GM18511 (cell line): ENCODE data around the gene RER1.

Experiments
- ATAC-seq: cut with Tn5 transposase; IDR thresholded peaks from one replicate; pipeline ENCODE4 v1.9.1; 2021; ENCODE audit warnings: mild to moderate bottlenecking, moderate library complexity; ENCODE audit not compliant: unreplicated experiment

RER1 gene

GRCh38 chr1:2388004-2388913, 3.4 kb upstream of the RER1 start:
- ATAC-seq, result no peak

- ATAC-seq, result no peak
Observed at GRCh38 chr1:2389644-2390043, 2.0 kb upstream of the RER1 start.

DNA sequence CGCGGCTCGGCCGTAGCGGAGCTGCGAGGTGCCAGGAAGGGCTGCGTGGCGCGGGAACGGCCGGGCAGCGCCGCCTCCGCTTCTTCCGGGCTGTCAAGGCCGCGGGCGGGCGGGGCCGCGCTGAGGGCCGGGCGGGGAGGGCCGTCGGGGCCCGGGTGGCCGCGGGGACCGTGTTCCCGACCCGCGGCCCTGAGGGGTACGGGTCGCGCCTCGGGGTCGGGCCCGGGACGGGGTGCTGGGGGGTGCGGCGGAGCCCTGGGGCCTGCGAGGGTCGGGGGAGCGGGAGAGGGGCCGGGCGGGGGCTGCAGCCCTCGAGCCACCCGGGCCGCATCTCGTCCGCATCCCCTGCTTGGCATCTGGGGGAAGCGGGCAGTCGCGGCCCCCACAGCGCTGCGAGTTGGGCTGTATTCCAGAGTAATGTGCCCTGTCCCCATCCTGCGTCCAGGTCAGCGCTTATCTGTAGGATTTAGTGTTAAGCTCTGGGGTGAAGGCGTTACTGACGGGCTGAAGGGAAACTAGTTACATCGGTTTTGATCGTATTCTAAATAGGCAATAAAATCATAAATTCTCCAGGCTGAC, 379 bp downstream of the RER1 start:
- ATAC-seq, result peak; percentile 12

DNA sequence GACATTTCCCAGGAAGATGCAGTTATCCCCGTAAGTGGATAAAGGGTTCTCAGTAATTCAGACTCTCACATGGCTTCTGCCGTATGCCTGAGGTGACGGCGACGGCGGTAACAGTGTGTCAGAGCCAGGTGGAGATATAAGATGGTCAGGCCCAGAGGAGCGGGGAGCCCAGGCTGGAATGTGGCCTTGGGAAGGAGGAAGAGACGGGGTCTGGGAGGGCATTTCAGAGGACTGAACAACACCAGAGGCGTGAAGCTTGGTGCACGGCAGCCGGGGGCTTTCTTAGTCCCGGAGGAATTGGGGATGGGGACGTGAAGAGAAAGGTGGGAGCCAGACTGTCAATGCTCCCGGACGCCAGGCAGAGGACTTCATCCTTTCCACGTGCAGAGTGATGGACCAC, 1.0 kb downstream of the RER1 start:
- ATAC-seq, result no peak

GRCh38 chr1:2393471-2393877, 1.8 kb downstream of the RER1 start:
- no peak for ATAC-seq

GRCh38 chr1:2394220-2394619, 2.6 kb downstream of the RER1 start:
- no peak for ATAC-seq

- no peak for ATAC-seq
Observed at GRCh38 chr1:2394761-2395160, 3.1 kb downstream of the RER1 start.

GRCh38 chr1:2395245-2395644, 3.6 kb downstream of the RER1 start:
- no peak for ATAC-seq

DNA sequence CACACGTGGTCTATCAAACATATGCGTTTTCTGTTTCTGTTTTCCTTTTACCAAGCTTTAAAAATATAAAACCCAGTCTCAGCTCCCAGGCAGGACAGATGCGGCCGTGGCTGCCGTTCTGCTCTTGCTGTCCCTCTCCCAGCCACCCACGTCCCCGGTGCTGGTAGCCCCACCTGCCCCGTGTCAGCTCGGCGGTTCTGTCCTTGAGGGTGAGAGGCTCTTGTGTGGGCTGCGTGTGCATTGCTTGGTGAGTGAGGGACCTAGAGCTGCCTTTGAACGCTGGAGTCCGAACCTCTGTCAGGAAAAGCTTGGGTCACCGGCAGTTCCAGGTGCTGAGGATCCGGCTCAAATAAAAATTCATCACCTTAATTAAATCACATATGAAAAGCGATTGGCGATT, 4.4 kb downstream of the RER1 start:
- ATAC-seq, result no peak

DNA sequence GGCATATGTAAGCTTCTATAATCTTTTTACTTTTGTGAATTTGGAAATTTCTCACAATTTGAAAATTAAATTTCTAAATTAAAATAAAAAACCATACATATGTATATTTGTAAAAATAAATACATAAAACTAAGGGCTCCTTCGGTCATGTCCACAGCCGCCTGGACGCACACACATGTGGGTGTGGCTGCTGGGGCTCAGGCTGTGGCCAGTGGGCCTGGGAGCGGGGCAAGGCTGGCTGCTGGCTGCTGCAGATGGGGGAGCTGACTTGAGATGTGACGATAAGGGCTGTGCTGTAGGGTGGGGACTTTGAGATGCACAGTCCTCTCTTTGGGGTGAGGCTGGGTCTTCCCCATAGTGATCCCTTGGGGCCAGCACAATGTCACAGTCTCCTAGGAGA, 4.8 kb downstream of the RER1 start:
- ATAC-seq, result no peak

- no peak for ATAC-seq
Observed at GRCh38 chr1:2397007-2397679, 5.5 kb downstream of the RER1 start.

- ATAC-seq, result no peak
Observed at GRCh38 chr1:2398871-2399270, 7.2 kb downstream of the RER1 start.

GRCh38 chr1:2399890-2400575, 8.4 kb downstream of the RER1 start:
- ATAC-seq, result no peak

DNA sequence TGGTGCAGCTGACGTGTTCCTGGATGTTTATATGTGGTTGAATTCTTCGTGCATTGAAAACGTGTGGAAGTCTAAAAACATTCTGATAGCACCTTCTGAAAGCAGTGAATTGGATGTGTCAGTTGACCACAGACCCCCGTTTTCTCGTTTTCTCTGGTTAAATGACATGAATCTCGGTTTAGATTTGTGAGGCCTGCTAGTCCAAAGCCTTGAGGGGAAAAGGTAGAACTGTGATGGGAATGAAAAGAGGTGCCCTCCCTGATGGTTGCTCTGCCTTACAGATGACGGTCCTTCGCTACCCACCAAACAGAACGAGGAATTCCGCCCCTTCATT, 8.9 kb downstream of the RER1 start:
- no peak for ATAC-seq

DNA sequence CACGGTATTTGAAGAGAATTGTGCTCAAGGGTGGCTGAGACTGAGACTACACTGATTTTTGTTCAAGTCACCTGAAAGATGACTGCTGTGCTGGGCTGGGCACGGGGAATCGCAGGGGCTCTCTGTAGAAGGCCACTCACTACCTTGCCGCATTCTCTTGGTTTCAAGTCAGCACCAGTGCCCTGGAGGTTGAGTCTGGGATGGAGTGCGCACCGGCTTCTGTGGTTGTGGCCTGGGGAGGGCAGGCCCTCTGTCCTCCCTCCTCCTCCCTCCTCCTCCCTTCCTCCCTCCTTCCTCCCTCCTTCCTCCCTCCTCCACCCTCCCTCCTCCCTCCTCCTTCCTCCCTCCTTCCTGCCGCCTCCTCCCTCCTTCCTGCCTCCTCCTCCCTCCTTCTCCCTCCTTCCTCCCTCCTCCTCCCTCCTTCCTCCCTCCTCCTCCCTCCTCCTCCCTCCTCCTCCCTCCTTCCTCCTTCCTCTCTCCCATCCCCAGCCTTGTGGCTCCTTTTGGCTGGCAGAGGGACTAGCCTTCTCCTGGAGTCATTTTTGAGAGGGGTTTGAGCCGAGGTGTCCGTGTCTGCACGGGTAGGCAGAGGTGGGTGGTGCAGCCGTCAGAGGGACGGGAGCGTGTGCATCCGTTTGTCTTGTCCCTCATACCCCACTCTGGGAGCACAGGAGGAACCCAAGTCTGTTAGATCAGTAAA, 9.5 kb downstream of the RER1 start:
- no peak for ATAC-seq

DNA sequence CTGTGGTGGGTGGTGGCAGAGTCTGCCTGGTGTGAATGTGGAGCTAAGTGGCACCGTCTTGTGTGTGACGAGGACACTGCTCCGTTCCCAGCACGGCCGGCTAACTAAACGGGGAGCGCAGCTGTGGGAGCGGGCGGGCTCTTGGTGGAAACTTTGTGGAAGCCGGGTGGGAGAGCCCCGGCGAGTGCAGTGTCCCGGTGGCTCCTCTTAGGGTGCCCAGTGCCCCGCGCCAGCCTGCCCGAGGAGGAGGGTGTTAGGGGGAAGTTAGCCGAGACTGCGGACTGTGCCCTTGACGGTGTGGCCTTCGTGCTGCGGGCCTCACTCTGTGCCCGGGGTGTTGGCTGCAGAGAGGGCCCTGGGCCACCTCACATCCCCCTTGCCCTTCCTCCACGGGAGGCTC, 10.8 kb downstream of the RER1 start:
- no peak for ATAC-seq

DNA sequence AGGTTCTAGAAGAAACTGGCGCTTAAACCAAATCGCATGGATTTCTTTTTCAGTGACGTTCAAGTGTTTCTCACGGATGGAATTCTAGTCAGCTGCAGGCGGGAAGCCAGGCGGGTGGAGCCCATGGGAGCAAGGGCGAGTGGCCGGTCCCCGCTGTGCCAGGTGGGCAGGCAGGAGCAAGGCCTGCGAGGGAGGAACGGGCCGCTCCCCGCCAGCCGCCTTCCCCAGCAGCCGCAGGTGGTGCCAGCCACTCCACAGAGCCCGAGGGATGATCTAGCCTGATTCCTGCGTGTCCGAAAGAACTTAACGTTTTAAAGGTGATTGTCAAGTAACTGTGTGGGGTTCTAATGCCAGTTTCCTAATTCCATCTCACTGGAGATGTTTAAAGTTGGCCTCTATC, 11.6 kb downstream of the RER1 start:
- ATAC-seq, result no peak

DNA sequence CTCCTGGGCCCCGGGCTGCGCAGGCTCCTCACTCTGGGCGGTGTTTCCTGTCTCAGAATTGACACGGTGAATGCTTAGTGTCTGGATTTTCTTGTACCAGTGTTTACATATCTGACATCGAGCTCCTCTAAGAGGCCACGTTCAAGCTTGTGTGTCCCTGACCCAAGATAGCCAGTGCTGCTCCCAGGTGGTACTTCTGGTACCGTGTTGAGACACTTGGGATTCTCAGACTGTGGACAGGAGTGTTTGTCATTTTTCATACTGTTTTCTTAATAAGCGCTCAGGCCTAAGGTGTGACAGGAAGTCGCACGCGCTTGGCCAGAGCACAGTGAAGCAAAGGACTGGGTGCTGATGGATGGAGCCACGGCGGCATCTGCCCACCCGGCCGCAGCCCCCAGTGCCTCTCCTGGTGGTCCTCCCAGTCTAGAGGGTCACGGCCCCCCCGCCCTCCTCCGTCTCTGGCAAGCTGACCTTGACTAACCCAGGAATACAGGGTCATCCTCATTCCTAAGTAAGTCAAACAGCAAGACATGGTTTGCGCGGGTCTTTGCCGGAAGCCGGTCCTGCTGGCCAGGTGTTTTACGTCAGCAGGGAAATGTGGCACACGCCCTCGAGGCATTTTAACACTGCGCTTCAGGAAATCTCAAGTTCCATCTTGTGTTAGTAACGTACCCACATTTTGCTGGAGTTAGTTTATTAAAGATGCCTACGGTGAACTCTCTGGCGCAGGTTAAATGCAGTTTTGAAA, 12.7 kb downstream of the RER1 start:
- ATAC-seq, result no peak

DNA sequence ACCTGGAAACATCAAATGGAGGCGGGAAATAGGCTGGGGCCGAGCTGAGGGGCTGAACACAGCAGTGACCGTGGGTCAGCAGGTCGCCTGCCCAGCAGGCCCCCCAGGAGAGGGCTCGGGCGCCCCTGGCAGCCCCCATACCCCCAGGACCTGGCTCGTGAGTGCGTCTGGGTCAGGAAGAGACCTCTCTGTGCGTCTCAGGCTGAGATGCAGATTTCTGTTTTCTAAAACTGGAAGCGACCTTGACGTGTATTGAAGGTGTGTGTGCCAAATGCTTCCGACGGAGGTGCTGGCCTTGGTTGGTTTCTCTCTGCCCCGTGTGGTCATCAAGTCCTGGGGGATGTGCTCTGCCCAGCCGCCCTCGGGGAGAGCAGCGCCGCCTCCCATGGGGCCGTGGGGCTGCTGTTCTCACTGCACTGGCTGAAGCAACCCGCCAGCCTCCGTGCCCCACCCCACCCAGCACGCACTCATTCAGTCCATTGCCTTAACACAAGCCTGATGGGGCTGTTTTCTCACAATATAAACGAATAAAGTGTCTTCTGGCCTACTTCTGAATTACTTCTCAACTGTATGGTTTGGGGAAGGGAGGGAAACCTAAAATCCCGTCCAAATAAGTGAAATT, 13.4 kb downstream of the RER1 start:
- no peak for ATAC-seq
